Liver (tissue), 9 donors: Measurements from ENCODE around the gene MYF5. TPM values are rescaled to one million over a fixed set of nuclear protein-coding genes. Genes with fewer than 3 reads are reported as not detected.
A peak's percentile ranks its signal among the peaks of the same experiment; 100 is the strongest.

Experiments used
- DNase-seq: peaks from one replicate; pipeline ENCODE4 v3.0.0-alpha.2; 2017; ENCODE audit warnings: low spot score
- H3K27ac ChIP-seq, 2 donors: one replicate each; pipeline ENCODE4 v1.7.0; 2013; ENCODE audit warnings: inconsistent platforms in 2 of 2, low read length in 2 of 2, control low read depth in 1 of 2, low read depth in 1 of 2, mild to moderate bottlenecking in 1 of 2
- H3K27me3 ChIP-seq, 4 donors: one replicate each; pipeline versions ENCODE4 v1.6.1 to v1.7.0; 2013; ENCODE audit warnings: low read length in 3 of 4, inconsistent platforms in 1 of 4, mild to moderate bottlenecking in 1 of 4, moderate library complexity in 1 of 4; ENCODE audit not compliant: control insufficient read depth in 4 of 4, insufficient read depth in 4 of 4
- H3K36me3 ChIP-seq, 4 donors: one replicate each; pipeline versions ENCODE4 v1.6.1 to v1.7.0; 2013; ENCODE audit warnings: low read length in 3 of 4, mild to moderate bottlenecking in 3 of 4, low read depth in 1 of 4, moderate library complexity in 1 of 4; ENCODE audit not compliant: control insufficient read depth in 4 of 4, insufficient read depth in 3 of 4
- H3K4me1 ChIP-seq, 4 donors: one replicate each; pipeline versions ENCODE4 v1.6.1 to v1.7.0; 2013; ENCODE audit warnings: low read length in 3 of 4, mild to moderate bottlenecking in 3 of 4, moderate library complexity in 1 of 4; ENCODE audit not compliant: control insufficient read depth in 4 of 4, insufficient read depth in 4 of 4
- H3K4me3 ChIP-seq, 3 donors: one replicate each; pipeline versions ENCODE4 v1.6.1 to v1.7.0; 2013; ENCODE audit warnings: low read length in 3 of 3, control low read depth in 1 of 3, low read depth in 1 of 3, mild to moderate bottlenecking in 1 of 3
- H3K9ac ChIP-seq, 2 donors: one replicate each; pipeline ENCODE4 v1.7.0; 2013; ENCODE audit warnings: low read length in 2 of 2, mild to moderate bottlenecking in 2 of 2, moderate library complexity in 2 of 2, control low read depth in 1 of 2, low read depth in 1 of 2
- H3K9me3 ChIP-seq, 4 donors: one replicate each; pipeline versions ENCODE4 v1.6.1 to v1.7.0; 2013; ENCODE audit warnings: low read length in 3 of 4; ENCODE audit not compliant: control insufficient read depth in 4 of 4
- CTCF ChIP-seq: fragments of 150-350 bp; IDR thresholded peaks from 2 replicates; pipeline ENCODE4 v1.5.1; 2017; ENCODE audit warnings: improper control_type of control experiment, low read depth, low read length; ENCODE audit not compliant: missing input control
- EGR1 ChIP-seq, 2 donors: IDR thresholded peaks; 2 replicates each; pipeline ENCODE4 v1.6.1; 2016 to 2018; ENCODE audit warnings: antibody characterized with exemption in 2 of 2, low read depth in 2 of 2
- FOXA1 ChIP-seq: IDR thresholded peaks from 2 replicates; pipeline ENCODE4 v1.6.1; 2016; ENCODE audit warnings: antibody characterized with exemption
- FOXA2 ChIP-seq: IDR thresholded peaks from 2 replicates; pipeline ENCODE4 v1.6.1; 2016; ENCODE audit warnings: antibody characterized with exemption
- GABPA ChIP-seq, 2 donors: IDR thresholded peaks in 1 of 2; conservative IDR thresholded peaks in 1 of 2; 2 replicates each; pipeline ENCODE4 v1.6.1; 2016; ENCODE audit warnings: antibody characterized with exemption in 2 of 2, mild to moderate bottlenecking in 1 of 2, moderate library complexity in 1 of 2
- HNF4A ChIP-seq, 2 donors: conservative IDR thresholded peaks; 2 replicates each; pipeline ENCODE4 v1.6.1; 2016; ENCODE audit warnings: antibody characterized with exemption in 2 of 2, mild to moderate bottlenecking in 2 of 2
- HNF4G ChIP-seq: IDR thresholded peaks from 2 replicates; pipeline ENCODE4 v1.6.1; 2016; ENCODE audit warnings: antibody characterized with exemption
- JUND ChIP-seq, 2 donors: IDR thresholded peaks; 2 replicates each; pipeline ENCODE4 v1.6.1; 2016; ENCODE audit warnings: antibody characterized with exemption in 2 of 2
- NR2F2 ChIP-seq: IDR thresholded peaks from 2 replicates; pipeline ENCODE4 v1.6.1; 2016; ENCODE audit warnings: antibody characterized with exemption
- RAD21 ChIP-seq, 2 donors: IDR thresholded peaks; 2 replicates each; pipeline ENCODE4 v1.6.1; 2016; ENCODE audit warnings: antibody characterized with exemption in 2 of 2, mild to moderate bottlenecking in 2 of 2
- REST ChIP-seq: IDR thresholded peaks from 2 replicates; pipeline ENCODE4 v1.6.1; 2016; ENCODE audit warnings: antibody characterized with exemption, mild to moderate bottlenecking
- RXRA ChIP-seq, 2 donors: IDR thresholded peaks; 2 replicates each; pipeline ENCODE4 v1.6.1; 2017 to 2018; ENCODE audit warnings: antibody characterized with exemption in 2 of 2, mild to moderate bottlenecking in 1 of 2
- SP1 ChIP-seq: IDR thresholded peaks from 2 replicates; pipeline ENCODE4 v1.6.1; 2018; ENCODE audit warnings: antibody characterized with exemption, mild to moderate bottlenecking
- TAF1 ChIP-seq: conservative IDR thresholded peaks from 2 replicates; pipeline ENCODE4 v1.6.1; 2016; ENCODE audit warnings: antibody characterized with exemption, mild to moderate bottlenecking
- YY1 ChIP-seq: IDR thresholded peaks from 2 replicates; pipeline ENCODE4 v1.6.1; 2016; ENCODE audit warnings: antibody characterized with exemption, mild to moderate bottlenecking
- ZBTB33 ChIP-seq: IDR thresholded peaks from 2 replicates; pipeline ENCODE4 v1.6.1; 2016; ENCODE audit warnings: antibody characterized with exemption
- WGBS: extraction: QIAGEN DNeasy Blood & Tissue Kit; methylation state at CpG from one replicate; pipeline ENCODE4 v1.1.7; 2013; 5-methylcytosine and 5-hydroxymethylcytosine counted together
- polyA plus RNA-seq, 2 donors: library from polyadenylated mRNA; stranded (reverse) in 1 of 2; unstranded in 1 of 2; fragments of 200-250 nt in 1 of 2; fragments of >200 nt in 1 of 2; fragmentation: Nextera tagmentation in 1 of 2; extraction: Ambion mirVana in 1 of 2; gene quantifications; one replicate each; pipeline versions ENCODE4 v1.2.1 to v1.2.3, GENCODE V29; 2013 to 2015
- total RNA-seq, 2 donors: library from RNA; depleted of rRNA; stranded (reverse); fragments of >200 nt; gene quantifications; one replicate each; pipeline ENCODE4 v1.2.3, GENCODE V29; 2014
- TF ChIP-seq, protein P1 (sequence below): IDR thresholded peaks from 2 replicates; pipeline ENCODE4 v1.6.1; 2016; ENCODE audit warnings: antibody characterized with exemption
- TF ChIP-seq, protein P2 (sequence below): IDR thresholded peaks from 2 replicates; pipeline ENCODE4 v1.6.1; 2016; ENCODE audit warnings: antibody characterized with exemption
- donor health status: healthy.
- donor health status: healthy.
- donor health status: healthy.
- donor health status: healthy.
- donor health status: healthy.

The MYF5 gene
- total and polyA plus RNA-seq, 4 donors: not detected

DNA sequence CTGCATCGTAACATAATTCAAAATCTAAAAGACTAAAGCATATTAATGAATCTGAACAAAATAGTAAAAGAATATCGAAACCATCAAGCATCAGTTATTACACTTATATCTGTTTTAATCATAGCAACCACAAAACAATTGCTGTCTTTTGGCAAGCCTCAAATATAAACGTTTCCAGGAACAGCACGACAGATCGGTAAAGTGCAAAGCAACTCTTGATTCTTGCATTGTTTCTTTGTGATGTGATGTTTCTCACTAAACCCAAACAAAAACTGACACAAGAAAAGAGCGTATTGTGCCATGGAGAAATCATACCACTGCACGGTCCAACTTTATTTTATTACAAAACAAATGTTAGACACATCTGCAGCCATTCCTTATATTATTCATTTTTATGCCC, 18.5 kb upstream of the MYF5 start:
- DNase-seq: no peak
- 69% methylated on average over 7 of the region's 7 CpGs for WGBS
- Histone ChIP-seq H3K9me3 (no peaks in the 10 kb centered on the region), H3K36me3 (no peaks in the 10 kb centered on the region), H3K9ac (no peak overlapping the region), H3K27ac (peak overlapping the region in 1 of 2 donors; percentile 72), H3K27me3 (no peaks in the 10 kb centered on the region), H3K4me3 (no peak overlapping the region), H3K4me1 (peaks cover 0 to 21% (median 8%) of the 10 kb centered on the region in 4 donors)
- TF ChIP-seq YY1 (no peak), HNF4A (conservative IDR thresholded peaks at IDR 0.05) (no peak), CTCF (no peak), HNF4G (no peak), EGR1 (IDR thresholded peaks at IDR 0.05; ENCODE audit: low read depth in 2 of 2) (no peak), FOXA1 (no peak), ZBTB33 (no peak), SP1 (no peak), FOXA2 (no peak), GABPA (IDR thresholded peaks at IDR 0.05 in 1 of 2, conservative IDR thresholded peaks at IDR 0.05 in 1 of 2) (no peak), RAD21 (IDR thresholded peaks at IDR 0.05) (no peak), RXRA (IDR thresholded peaks at IDR 0.05) (no peak), REST (no peak), JUND (IDR thresholded peaks at IDR 0.05) (no peak), NR2F2 (no peak), TAF1 (no peak)
- TF ChIP-seq, protein P1, sequence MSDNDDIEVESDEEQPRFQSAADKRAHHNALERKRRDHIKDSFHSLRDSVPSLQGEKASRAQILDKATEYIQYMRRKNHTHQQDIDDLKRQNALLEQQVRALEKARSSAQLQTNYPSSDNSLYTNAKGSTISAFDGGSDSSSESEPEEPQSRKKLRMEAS: no peak
- TF ChIP-seq, protein P2, sequence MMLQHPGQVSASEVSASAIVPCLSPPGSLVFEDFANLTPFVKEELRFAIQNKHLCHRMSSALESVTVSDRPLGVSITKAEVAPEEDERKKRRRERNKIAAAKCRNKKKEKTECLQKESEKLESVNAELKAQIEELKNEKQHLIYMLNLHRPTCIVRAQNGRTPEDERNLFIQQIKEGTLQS: no peak
